ENCODE measurements around the gene KDM7A.

- TF ChIP-seq, protein P1, sequence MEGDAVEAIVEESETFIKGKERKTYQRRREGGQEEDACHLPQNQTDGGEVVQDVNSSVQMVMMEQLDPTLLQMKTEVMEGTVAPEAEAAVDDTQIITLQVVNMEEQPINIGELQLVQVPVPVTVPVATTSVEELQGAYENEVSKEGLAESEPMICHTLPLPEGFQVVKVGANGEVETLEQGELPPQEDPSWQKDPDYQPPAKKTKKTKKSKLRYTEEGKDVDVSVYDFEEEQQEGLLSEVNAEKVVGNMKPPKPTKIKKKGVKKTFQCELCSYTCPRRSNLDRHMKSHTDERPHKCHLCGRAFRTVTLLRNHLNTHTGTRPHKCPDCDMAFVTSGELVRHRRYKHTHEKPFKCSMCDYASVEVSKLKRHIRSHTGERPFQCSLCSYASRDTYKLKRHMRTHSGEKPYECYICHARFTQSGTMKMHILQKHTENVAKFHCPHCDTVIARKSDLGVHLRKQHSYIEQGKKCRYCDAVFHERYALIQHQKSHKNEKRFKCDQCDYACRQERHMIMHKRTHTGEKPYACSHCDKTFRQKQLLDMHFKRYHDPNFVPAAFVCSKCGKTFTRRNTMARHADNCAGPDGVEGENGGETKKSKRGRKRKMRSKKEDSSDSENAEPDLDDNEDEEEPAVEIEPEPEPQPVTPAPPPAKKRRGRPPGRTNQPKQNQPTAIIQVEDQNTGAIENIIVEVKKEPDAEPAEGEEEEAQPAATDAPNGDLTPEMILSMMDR (IDR thresholded peaks at IDR 0.05) = no peak
- TF ChIP-seq EP300 (IDR thresholded peaks at IDR 0.05) (no peak), POLR2A (IDR thresholded peaks at IDR 0.05) (no peak)
These were observed 91.8 kb downstream of the KDM7A start for GRCh38 chr7:140084972-140085371.

All from ovary (tissue), 3 donors.